Right atrium auricular region (tissue), 2 donors: Measurements from ENCODE around the gene ITPR1. TPM values are rescaled to one million over a fixed set of nuclear protein-coding genes. Genes with fewer than 3 reads are reported as not detected.

ENCODE experiments used
- DNase-seq: peaks from one replicate; pipeline ENCODE4 v3.0.0-alpha.2; 2019; ENCODE audit warnings: low spot score
- H3K27ac ChIP-seq, 2 donors: fragments of 200-600 bp; sonication (generic); 1 replicate in 1 of 2; 2 replicates in 1 of 2; pipeline ENCODE4 v1.5.1; 2016 to 2019
- H3K27me3 ChIP-seq, 2 donors: fragments of 200-600 bp; sonication (generic); one replicate each; pipeline versions ENCODE4 v1.5.1 to v1.6.0; 2017 to 2019
- H3K36me3 ChIP-seq: fragments of 200-600 bp; sonication (generic); one replicate; pipeline ENCODE4 v1.5.1; 2016
- H3K4me1 ChIP-seq, 2 donors: fragments of 200-600 bp; sonication (generic); one replicate each; pipeline versions ENCODE4 v1.5.1 to v1.6.0; 2017 to 2019
- H3K4me3 ChIP-seq, 2 donors: fragments of 200-600 bp; sonication (generic); 1 replicate in 1 of 2; 2 replicates in 1 of 2; pipeline ENCODE4 v1.5.1; 2017 to 2019; ENCODE audit warnings: mild to moderate bottlenecking in 1 of 2, moderate library complexity in 1 of 2
- H3K9me3 ChIP-seq, 2 donors: fragments of 200-600 bp; sonication (generic); one replicate each; pipeline ENCODE4 v1.5.1; 2019
- CTCF ChIP-seq, 2 donors: fragments of 200-600 bp; sonication (generic); IDR thresholded peaks; one replicate each; pipeline ENCODE4 v1.5.1; 2019; ENCODE audit warnings: antibody characterized with exemption in 2 of 2
- total RNA-seq, 2 donors: library from RNA; depleted of rRNA; stranded (reverse); fragments of >200 nt; gene quantifications; one replicate each; pipeline ENCODE4 v1.1.0, GENCODE V29; 2016

The ITPR1 gene
- total RNA-seq, 2 donors from 2014 or later, result 36.7 to 42.5 TPM

- no peaks in the 10 kb centered on the region for H3K27me3 ChIP-seq
- TF ChIP-seq CTCF (IDR thresholded peaks at IDR 0.05), result no peak
- peaks cover 68% of the 10 kb centered on the region for H3K36me3 ChIP-seq
- H3K4me1 ChIP-seq, result peaks cover 0 to 15% of the 10 kb centered on the region in 2 donors
- no peak for DNase-seq
- no peaks in the 10 kb centered on the region for H3K9me3 ChIP-seq
- H3K27ac ChIP-seq, result no peak overlapping the region
- H3K4me3 ChIP-seq, result no peak overlapping the region
Observed at GRCh38 chr3:4664412-4664811, 171.3 kb downstream of the ITPR1 start.

DNA sequence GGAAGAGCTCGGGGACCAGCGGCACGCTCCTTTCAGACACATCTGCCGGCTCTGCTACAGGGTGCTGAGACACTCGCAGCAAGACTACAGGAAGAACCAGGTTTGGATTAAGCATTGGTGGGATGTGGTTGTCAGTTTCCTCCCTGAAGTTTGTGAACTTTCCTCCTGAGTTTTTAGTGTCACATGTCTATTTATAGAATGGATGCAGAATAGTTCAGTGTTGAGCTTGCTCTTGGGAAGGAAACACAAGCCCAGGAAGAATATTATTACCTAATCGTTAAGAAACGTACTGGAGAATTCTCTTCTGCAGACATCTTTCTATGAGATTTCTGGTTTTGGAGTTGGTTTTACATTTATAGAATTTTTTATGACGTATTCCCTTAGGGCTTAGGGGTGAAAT lies 172.0 kb downstream of the ITPR1 start:
- TF ChIP-seq CTCF (IDR thresholded peaks at IDR 0.05), result no peak
- Histone ChIP-seq H3K36me3 (peaks cover 74% of the 10 kb centered on the region), H3K4me3 (no peak overlapping the region), H3K9me3 (no peaks in the 10 kb centered on the region), H3K27me3 (no peaks in the 10 kb centered on the region), H3K27ac (no peak overlapping the region), H3K4me1 (peaks cover 0 to 15% of the 10 kb centered on the region in 2 donors)
- no peak for DNase-seq

DNA sequence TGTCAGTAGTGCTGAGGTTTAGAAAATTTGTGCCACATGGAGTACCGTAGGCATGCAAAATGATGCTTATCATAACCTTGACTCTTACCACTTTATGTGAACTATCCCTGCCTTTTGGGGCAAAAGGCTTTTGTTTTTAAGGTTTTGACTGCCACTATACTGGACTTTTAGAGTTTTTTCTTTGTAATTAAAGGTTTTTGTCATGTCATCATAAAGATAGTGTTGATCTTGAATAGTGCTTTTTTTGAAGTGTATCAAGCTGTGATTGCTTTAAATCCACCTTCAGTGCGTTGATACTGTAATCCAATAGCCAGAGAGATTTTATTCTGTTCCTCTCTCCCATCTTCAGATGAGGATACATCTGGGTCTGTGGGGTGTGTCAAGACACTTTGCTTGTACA lies 172.9 kb downstream of the ITPR1 start:
- Histone ChIP-seq H3K9me3 (no peaks in the 10 kb centered on the region), H3K4me3 (no peak overlapping the region), H3K27me3 (no peaks in the 10 kb centered on the region), H3K27ac (no peak overlapping the region), H3K36me3 (peaks cover 82% of the 10 kb centered on the region), H3K4me1 (peaks cover 0 to 15% of the 10 kb centered on the region in 2 donors)
- no peak for DNase-seq
- TF ChIP-seq CTCF (IDR thresholded peaks at IDR 0.05), result no peak

DNA sequence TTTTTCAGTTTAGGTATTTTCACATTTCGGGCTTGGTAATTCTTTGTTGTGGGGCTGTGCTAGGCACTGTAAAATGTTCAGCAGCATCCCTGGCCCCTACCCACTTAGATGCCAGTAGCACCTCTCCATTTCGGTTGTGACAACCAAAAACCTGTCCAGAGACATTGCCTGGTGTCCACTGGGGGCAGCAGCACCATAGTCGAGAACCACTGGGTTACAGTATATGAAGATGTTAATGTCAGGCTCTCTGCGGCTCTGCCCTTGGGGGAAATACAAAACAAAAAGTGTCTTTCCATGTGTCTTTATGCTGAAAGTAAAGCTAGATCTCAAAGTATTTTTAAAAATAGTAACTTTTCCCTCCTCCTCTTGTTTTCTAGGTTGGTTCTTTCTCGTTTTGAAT lies 177.2 kb downstream of the ITPR1 start:
- Histone ChIP-seq H3K4me1 (peaks cover 0 to 2% of the 10 kb centered on the region in 2 donors), H3K27me3 (no peaks in the 10 kb centered on the region), H3K36me3 (peaks cover 52% of the 10 kb centered on the region), H3K27ac (no peak overlapping the region), H3K9me3 (no peaks in the 10 kb centered on the region), H3K4me3 (no peak overlapping the region)
- no peak for DNase-seq
- peak in 1 of 2 donors; percentile 14 for TF ChIP-seq CTCF (IDR thresholded peaks at IDR 0.05)

GRCh38 chr3:4672725-4673275 lies 179.7 kb downstream of the ITPR1 start:
- H3K36me3 ChIP-seq, result peaks cover 36% of the 10 kb centered on the region
- H3K27me3 ChIP-seq, result no peaks in the 10 kb centered on the region
- no peaks in the 10 kb centered on the region for H3K9me3 ChIP-seq
- DNase-seq, result no peak
- no peak overlapping the region for H3K27ac ChIP-seq
- no peaks in the 10 kb centered on the region for H3K4me1 ChIP-seq
- H3K4me3 ChIP-seq, result no peak overlapping the region
- TF ChIP-seq CTCF (IDR thresholded peaks at IDR 0.05), result no peak

DNA sequence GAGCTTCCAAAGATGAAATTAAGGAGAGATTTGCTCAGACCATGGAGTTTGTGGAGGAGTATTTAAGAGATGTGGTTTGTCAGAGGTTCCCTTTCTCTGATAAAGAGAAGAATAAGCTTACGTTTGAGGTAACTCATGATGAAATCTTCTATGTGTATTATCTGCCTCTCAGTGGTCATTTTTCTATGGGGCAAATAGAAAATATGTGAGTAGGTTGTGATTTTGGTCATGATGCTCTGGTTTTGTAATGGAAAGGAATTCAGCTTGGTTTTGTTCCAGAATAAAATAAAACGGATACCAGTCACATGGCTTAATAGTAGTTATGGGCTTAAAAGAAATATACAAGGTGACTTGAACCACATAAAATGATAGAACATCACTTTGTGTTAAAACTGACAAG lies 181.1 kb downstream of the ITPR1 start:
- peaks cover 24% of the 10 kb centered on the region for H3K36me3 ChIP-seq

More for the DNA sequence above, 181.1 kb downstream of the ITPR1 start:
- Histone ChIP-seq H3K4me1 (no peaks in the 10 kb centered on the region), H3K27ac (no peak overlapping the region), H3K9me3 (no peaks in the 10 kb centered on the region), H3K27me3 (no peaks in the 10 kb centered on the region), H3K4me3 (no peak overlapping the region)
- DNase-seq, result no peak
- TF ChIP-seq CTCF (IDR thresholded peaks at IDR 0.05), result no peak
